ENCODE data around the gene MIA3. TPM values are rescaled to one million over a fixed set of nuclear protein-coding genes. Genes with fewer than 3 reads are reported as not detected.

Gene MIA3
- total RNA-seq, 1 donor from 2014 or later, result 24.3 TPM

DNA sequence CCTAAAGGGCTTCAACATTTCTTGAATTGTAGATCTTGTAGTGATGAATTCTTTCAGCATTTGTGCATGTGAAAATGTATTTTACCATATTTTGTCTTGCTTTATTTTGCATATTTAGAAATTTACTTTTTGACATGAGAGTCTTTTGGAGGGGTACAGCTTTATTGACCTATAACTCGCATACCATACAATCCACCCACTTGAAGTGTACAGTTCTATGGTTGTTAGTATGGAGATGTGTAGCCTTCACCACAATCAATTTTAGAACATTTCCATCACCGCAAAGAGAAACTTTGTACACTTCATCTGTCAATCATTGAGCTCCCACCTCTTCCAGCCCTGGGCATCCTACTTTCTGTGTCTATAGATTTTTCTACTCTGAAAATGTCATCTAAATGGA is 7.2 kb upstream of the MIA3 start:
- no peaks in the 10 kb centered on the region for H3K9me3 ChIP-seq
- no peaks in the 10 kb centered on the region for H3K27me3 ChIP-seq
- H3K36me3 ChIP-seq, result no peaks in the 10 kb centered on the region
- TF ChIP-seq CTCF (IDR thresholded peaks at IDR 0.05) (no peak), POLR2A (IDR thresholded peaks at IDR 0.05) (no peak), POLR2AphosphoS5 (IDR thresholded peaks at IDR 0.05; ENCODE audit: insufficient read depth in 1 of 2, low read depth in 1 of 2) (no peak)
- no peak overlapping the region for H3K27ac ChIP-seq
- DNase-seq (ENCODE audit: extremely low spot score in 2 of 2), result no peak
- intact Hi-C loops (cut with DNase I), result no loop called here
- no peaks in the 10 kb centered on the region for H3K4me1 ChIP-seq
- H3K4me3 ChIP-seq, result no peak overlapping the region

GRCh38 chr1:222613627-222614026 is 4.3 kb upstream of the MIA3 start:
- Histone ChIP-seq H3K27ac (no peak overlapping the region), H3K36me3 (no peaks in the 10 kb centered on the region), H3K9me3 (no peaks in the 10 kb centered on the region), H3K4me1 (peaks cover 8% of the 10 kb centered on the region), H3K27me3 (no peaks in the 10 kb centered on the region), H3K4me3 (no peak overlapping the region)
- DNase-seq (ENCODE audit: extremely low spot score in 2 of 2), result no peak
- TF ChIP-seq CTCF (IDR thresholded peaks at IDR 0.05), result no peak
- TF ChIP-seq POLR2A (IDR thresholded peaks at IDR 0.05), result no peak
- TF ChIP-seq POLR2AphosphoS5 (IDR thresholded peaks at IDR 0.05; ENCODE audit: insufficient read depth in 1 of 2, low read depth in 1 of 2), result no peak
- intact Hi-C loops (cut with DNase I), result no loop called here

DNA sequence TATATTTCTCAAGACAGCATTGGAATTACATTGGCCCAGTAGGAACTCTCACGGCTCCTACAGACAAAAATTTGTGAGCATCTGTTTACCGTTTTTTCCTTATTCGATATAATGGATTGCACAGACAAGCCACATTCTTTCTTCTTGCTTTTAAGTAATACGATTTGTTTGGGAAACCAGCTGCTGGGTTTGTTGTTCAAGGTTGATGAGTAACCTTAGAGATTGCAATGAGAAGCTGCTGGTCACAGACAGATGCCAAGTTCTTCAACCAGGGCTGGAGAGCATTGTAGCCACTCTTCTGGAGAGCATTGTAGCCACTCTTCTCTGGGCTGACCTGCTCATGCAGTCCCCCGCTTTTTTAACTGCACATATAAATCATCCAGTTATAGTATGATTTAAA is 1.4 kb upstream of the MIA3 start:
- Histone ChIP-seq H3K4me1 (peaks cover 30% of the 10 kb centered on the region), H3K27ac (peak overlapping the region; percentile 80), H3K9me3 (no peaks in the 10 kb centered on the region), H3K4me3 (no peak overlapping the region), H3K36me3 (no peaks in the 10 kb centered on the region), H3K27me3 (no peaks in the 10 kb centered on the region)
- DNase-seq (ENCODE audit: extremely low spot score in 2 of 2), result no peak
- intact Hi-C loops (cut with DNase I), result no loop called here
- TF ChIP-seq POLR2AphosphoS5 (IDR thresholded peaks at IDR 0.05; ENCODE audit: insufficient read depth in 1 of 2, low read depth in 1 of 2) (no peak), POLR2A (IDR thresholded peaks at IDR 0.05) (no peak), CTCF (IDR thresholded peaks at IDR 0.05) (no peak)

DNA sequence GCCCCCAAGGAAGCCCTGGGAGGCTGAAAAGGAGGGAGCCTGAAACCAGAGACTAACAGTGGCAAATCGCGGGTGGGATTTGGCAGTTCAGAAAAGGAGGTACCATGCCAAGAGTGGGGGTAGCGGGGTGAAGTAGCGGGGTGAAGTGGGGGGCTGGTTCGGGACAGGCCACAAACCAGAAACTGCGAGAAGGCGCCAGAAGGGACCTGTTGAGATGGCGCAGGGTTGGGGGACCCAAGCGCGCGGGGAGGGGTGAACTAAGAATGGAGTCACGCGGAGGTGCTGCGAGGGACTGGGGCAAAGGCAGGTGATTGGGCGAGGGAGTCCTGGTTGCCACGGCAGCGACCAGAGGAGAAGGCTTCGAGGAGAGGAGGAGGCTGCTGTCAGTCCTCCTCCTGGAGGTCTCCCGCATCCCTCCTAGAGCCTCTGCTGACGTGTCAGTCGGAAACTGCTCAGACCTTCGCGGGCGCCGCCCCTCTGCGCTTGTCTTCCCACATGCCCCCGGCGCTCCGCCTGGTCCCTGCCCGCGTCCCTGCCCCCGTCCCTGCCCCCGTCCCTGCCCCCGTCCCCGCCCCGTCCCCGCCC is 438 bp upstream of the MIA3 start:
- Histone ChIP-seq H3K36me3 (peaks cover 0 to 3% of the 10 kb centered on the region in 2 donors), H3K27me3 (no peaks in the 10 kb centered on the region), H3K27ac (peak overlapping the region; percentile 80), H3K4me3 (peak overlapping the region; percentile 63 to 78), H3K9me3 (no peaks in the 10 kb centered on the region), H3K4me1 (peaks cover 30% of the 10 kb centered on the region)
- peak in 1 of 2 donors; percentile 98 for DNase-seq (ENCODE audit: extremely low spot score in 2 of 2)
- peak in 1 of 2 donors; percentile 60 for TF ChIP-seq POLR2A (IDR thresholded peaks at IDR 0.05)
- TF ChIP-seq CTCF (IDR thresholded peaks at IDR 0.05), result no peak
- peak in 1 of 2 donors; percentile 90 for TF ChIP-seq POLR2AphosphoS5 (IDR thresholded peaks at IDR 0.05; ENCODE audit: insufficient read depth in 1 of 2, low read depth in 1 of 2)
- intact Hi-C loops (cut with DNase I), result no loop called here

DNA sequence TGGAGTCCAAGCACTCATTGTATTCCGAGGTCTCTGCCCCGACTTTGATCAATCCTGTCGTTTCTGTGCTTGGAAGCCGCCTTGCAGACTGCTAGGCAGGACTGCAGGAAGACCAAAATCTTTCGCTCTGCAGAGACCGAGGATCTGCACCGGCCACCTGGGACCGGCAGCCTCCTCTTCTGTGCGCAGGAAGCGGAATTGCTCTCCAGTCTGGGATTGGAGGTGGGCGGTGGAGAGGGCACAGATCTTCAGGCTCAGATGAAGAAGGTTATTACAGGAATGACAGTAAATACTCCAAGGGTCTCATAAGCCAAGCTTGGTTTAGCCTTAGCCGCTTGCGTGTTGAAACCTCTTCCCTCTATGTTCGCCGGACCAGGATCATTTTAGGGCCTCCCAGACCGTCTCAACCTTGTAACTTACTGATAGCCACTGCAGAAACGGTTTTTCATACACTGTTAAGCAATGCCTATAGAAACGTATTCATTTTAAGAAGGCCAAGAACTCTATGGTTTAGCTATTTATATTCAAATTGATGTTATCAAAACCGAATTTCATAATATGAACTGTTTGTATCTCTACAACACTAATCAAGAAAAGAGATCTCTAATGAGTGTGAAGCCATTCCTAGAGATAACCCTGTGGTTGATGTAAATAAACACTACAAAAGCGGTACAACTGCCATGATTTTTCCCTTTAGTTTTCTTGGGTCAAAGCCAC is 1.1 kb downstream of the MIA3 start:
- no peaks in the 10 kb centered on the region for H3K27me3 ChIP-seq
- TF ChIP-seq POLR2AphosphoS5 (IDR thresholded peaks at IDR 0.05; ENCODE audit: insufficient read depth in 1 of 2, low read depth in 1 of 2) (peak in 1 of 2 donors; percentile 30), POLR2A (IDR thresholded peaks at IDR 0.05) (no peak)
- H3K4me3 ChIP-seq, result peak overlapping the region; percentile 78 to 98
- no peak for DNase-seq (ENCODE audit: extremely low spot score in 2 of 2)
- H3K27ac ChIP-seq, result peak overlapping the region; percentile 78
- no peaks in the 10 kb centered on the region for H3K9me3 ChIP-seq
- intact Hi-C loops (cut with DNase I), result no loop called here
- peaks cover 0 to 13% of the 10 kb centered on the region in 2 donors for H3K36me3 ChIP-seq
- peaks cover 30% of the 10 kb centered on the region for H3K4me1 ChIP-seq
